GM18907 (cell line): ENCODE measurements around the gene ATOX1.
A peak's percentile ranks its signal among the peaks of the same experiment; 100 is the strongest.
"Not testable (repeated sequence)": the region's sequence is repeated elsewhere in the genome, so short reads cannot be mapped to it uniquely, and the experiment has no call there.

ENCODE experiments used
- ATAC-seq: cut with Tn5 transposase; IDR thresholded peaks from one replicate; pipeline ENCODE4 v1.9.1; 2021; ENCODE audit warnings: mild to moderate bottlenecking, moderate library complexity; ENCODE audit not compliant: unreplicated experiment

ATOX1 gene

DNA sequence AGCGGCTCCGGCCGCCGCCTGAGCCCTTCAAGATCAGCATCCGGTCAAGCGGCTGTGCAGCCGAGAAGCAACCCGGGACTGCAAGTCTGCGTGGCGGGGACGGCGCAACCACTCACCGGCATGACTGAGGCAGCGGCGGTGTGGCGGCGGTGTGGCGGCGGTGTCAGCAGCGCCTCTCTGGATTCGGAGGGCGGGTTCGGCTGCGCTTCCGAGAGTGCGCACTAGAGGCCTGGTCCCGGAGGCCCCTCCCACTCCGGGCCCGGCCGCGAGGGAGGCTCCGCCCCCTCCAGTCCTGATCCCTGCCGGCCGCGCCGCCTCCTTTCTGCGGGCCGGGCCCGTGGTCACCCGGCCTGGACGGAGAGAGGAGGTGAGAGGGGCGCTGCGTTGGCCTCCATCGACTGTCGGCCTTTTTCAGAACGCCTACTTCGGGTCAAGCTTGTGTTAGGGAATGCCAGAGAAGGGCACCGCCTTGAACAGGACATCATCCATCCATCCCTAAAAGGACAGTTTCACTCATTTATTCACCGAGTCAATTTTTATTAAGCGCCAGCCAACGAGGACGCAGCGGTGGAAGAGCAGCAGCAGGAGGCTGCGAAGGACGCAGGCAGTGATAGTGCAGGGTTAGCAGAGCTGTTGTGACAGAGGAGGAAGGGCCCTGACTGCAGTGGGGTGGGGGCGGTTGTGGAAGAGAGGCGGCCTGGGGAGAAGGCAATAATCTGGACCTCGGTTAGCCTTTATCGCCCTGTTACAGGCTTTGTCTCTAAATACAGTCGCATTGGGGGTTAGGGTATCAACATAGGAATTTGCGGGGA is at the start of gene ATOX1:
TSS of gene ATOX1 (minus strand) at position 202 of the 812 bp plus-strand sequence. CDS start at position 122, 80 bp downstream.
- peak; percentile 96 for ATAC-seq

- ATAC-seq = no peak
These were observed 47.2 kb upstream of the ATOX1 start for GRCh38 chr5:151805414-151806223.

DNA sequence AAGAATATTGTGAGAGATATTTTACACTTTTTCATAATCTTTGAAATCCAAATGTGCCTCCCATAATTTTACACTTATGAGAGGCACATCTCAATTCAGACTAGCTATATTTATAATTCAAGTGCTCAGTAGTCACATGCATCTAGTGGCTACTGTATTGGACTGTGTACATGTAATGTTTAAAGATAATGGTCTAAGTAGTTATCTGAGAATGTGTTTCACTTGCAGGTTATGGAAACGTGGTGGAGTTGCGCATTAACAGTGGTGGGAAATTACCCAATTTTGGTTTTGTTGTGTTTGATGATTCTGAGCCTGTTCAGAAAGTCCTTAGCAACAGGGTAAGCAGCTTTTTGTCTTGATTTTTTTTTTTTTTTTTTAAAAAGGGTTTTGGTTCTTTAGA is 42.1 kb upstream of the ATOX1 start:
- peak; percentile 69 for ATAC-seq

GRCh38 chr5:151799407-151799806 is 41.0 kb upstream of the ATOX1 start:
- no peak for ATAC-seq

DNA sequence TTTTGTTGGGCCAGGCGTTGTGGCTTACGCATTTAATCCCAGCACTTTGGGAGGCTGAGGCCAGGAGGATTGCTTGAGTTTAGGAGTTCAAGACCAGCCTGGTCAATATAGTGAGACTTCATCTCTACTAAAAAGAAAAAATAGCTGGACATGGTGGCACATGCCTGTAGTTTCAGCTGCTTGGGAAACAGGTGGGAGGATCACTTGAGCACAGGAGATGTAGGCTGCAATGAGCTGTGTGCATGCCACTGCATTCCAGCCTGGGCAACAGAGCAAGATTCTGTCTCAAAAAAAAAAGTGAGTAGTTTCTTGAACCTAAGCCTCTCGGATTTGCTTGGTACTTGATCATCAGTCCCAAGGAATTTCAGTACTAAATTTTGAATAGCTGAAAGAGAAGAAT is 40.2 kb upstream of the ATOX1 start:
- ATAC-seq = no peak

DNA sequence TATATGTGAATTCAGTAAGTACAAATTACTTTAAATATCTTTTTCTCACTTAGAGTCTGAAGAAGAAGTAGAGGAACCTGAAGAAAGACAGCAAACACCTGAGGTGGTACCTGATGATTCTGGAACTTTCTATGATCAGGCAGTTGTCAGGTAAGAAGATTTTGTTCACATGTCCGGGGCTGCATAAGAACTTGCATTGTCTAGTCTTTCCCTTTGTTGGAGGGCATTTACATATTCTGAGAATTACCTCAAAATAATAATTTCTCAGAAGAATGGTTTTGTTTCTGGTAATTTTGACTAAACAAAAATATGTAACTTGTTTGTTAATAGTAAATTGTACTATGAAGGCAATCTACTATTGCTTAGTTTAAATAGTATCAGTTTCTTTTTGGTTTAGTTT is 37.0 kb upstream of the ATOX1 start:
- ATAC-seq = no peak

- no peak for ATAC-seq
These were observed 34.9 kb upstream of the ATOX1 start for GRCh38 chr5:151793358-151793757.

- ATAC-seq = no peak
These were observed 29.4 kb upstream of the ATOX1 start for GRCh38 chr5:151787817-151788216.

DNA sequence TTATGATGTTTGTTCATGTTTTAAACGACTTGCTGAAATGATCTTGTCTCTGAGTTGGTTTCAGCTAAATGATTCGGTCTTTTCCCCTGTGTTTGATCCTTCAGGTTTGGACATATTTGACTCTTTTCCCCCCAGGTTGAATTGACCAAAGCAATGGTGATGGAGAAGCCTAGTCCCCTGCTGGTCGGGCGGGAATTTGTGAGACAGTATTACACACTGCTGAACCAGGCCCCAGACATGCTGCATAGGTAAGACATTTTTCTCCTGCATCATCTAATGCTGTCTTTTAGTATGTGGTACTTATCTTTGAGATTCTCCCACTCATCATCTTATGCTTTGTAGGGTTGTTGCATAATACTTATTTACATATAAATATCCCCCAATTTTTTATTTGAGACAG is 28.0 kb upstream of the ATOX1 start:
- ATAC-seq = no peak

DNA sequence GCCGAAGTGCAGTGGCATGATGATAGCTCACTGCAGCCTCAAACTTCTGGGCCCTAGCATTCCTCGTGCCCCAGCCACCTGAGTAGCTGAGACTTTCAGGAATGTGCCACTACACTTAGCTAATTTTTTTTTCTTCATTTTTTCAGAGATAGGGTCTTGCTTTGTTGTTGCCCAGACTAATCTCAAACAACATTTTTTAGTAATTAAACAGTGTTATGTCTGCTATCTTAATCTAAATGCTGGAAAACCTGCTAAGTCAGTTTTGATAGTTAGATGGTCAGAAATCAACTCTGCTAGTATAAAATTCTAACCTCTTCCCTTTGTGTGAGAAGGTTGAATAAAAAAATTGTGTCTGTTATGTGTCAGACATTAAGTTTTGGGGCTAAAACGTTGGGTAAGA is 25.7 kb upstream of the ATOX1 start:
- no peak for ATAC-seq

DNA sequence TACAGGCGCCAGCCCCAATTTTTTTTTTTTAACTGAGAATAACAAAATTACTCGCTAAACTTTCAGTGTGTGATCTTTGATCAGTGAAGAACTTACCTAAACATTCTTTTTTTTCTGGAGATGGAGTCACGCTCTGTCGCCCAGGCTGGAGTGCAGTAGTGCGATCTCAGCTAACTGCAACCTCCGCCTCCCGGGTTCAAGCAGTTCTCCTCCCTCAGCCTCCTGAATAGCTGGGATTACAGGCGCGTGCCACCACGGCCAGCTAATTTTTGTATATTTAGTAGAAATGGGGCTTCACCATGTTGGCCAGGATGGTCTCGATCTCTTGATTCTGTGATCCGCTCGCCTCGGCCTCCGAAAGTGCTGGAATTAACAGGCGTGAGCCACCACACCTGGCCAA is 25.2 kb upstream of the ATOX1 start:
- not testable (repeated sequence) for ATAC-seq

GRCh38 chr5:151781201-151781600 is 22.8 kb upstream of the ATOX1 start:
- ATAC-seq = no peak

GRCh38 chr5:151780348-151780747 is 21.9 kb upstream of the ATOX1 start:
- no peak for ATAC-seq

GRCh38 chr5:151779531-151780125 is 21.2 kb upstream of the ATOX1 start:
- peak; percentile 46 for ATAC-seq

GRCh38 chr5:151775025-151775606 is 16.7 kb upstream of the ATOX1 start:
- ATAC-seq = no peak

GRCh38 chr5:151773951-151774350 is 15.5 kb upstream of the ATOX1 start:
- ATAC-seq = no peak

DNA sequence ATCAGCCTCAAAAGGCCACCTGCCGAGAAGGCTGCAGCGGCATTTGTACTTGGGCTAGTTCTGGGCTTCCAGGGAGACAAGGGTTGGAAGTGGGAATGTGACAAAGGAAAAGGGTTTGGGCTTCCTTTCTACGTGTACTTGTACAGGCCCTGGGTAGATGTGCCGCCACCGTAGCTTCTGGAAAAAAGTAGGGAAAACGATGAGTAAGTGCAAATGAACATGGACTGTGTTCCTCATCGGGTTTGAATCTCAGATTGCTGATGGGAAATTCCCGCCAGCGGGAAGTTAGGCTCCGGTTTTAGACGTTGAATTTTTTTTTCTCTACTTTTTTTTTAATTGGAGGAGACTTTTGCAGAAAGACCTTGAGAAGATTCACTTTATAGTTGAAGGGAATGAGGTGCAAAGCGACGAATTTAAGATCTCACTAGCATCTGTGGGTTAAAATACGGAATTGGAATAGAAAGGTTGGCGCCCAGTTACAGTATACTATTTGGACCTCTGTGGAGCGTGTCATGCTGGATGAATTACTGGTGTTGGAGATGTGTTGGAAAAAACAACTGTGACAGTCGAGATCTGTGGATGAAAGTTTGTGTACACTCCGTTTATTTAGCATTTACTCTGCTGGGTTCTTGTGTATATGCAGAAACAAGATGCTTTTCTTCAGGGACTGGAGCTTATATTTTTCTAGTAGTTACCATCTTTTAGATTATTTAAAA is 14.6 kb upstream of the ATOX1 start:
- no peak for ATAC-seq

GRCh38 chr5:151772029-151772845 is 13.8 kb upstream of the ATOX1 start:
- no peak for ATAC-seq

DNA sequence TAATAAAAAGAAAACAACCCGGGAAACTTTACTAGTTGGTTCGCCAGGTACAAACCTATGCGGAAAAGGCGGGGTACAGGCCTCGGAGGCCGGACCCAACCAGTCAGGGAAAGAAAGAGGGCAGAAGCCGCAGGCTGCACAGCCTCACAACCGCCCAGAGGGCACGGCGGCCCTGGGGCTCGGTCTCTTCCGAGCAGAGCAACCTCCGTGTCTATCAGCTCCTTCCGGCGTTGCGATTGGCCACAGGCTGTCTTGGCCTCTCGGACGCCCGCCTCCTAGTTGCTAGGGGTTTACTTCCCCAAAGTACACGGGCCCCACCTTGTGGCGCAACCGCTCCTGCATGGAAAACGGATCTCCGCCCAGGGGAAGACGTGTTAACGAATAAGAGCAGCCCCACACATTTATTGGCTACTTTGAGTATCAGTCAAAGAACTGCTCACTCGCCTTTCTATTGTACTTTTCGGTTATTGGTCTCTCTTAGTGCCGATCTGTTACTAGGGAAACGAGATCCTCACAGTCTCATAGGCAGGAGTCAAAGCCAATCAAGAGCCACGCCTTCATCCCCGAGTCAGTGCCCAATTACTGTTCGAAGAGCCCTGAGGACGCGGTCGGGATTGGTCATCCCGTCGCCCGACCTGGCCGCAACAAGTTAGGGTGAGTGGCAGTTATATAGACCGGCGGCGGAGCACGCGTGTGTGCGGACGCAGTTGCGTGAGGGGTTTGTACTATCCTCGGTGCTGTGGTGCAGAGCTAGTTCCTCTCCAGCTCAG is 13.0 kb upstream of the ATOX1 start, which contains the start of gene G3BP1:
TSS of gene G3BP1 (plus strand) at position 696 of the 770 bp plus-strand sequence. CDS start 14,667 bp downstream, outside the sequence.
- ATAC-seq = peak; percentile 87
